ENCODE results near the gene MOB3C.
"Not testable (repeated sequence)": the region's sequence is repeated elsewhere in the genome, so short reads cannot be mapped to it uniquely, and the experiment has no call there.

- not testable (repeated sequence) for TF ChIP-seq CTCF (IDR thresholded peaks at IDR 0.05; ENCODE audit: low read length); EZH2 (optimal IDR thresholded peaks at IDR 0.05; ENCODE audit: low read depth, low read length)
Observed at GRCh38 chr1:46660116-46660515, 43.5 kb upstream of the MOB3C start.
